CD14-positive monocyte (primary cell): ENCODE results near the gene EP400. TPM values are rescaled to one million over a fixed set of nuclear protein-coding genes. Genes with fewer than 3 reads are reported as not detected.

Experiments
- DNase-seq, 3 donors: peaks; one replicate each; pipeline ENCODE4 v3.0.0-alpha.2; 2011 to 2022
- H2AFZ ChIP-seq: 2 replicates; pipeline ENCODE4 v1.6.0; 2012; ENCODE audit warnings: mild to moderate bottlenecking, low read depth, low read length, inconsistent platforms; ENCODE audit not compliant: insufficient read depth, poor library complexity, severe bottlenecking
- H3K27ac ChIP-seq, 2 donors: 1 replicate in 1 of 2; 2 replicates in 1 of 2; pipeline ENCODE4 v1.5.1; 2012 to 2013; ENCODE audit warnings: low read length in 2 of 2, control low read depth in 1 of 2, inconsistent platforms in 1 of 2, low read depth in 1 of 2, mild to moderate bottlenecking in 1 of 2
- H3K27me3 ChIP-seq, 2 donors: one replicate each; pipeline versions ENCODE4 v1.6.0 to v1.6.1; 2011 to 2013; ENCODE audit warnings: low read length in 2 of 2; ENCODE audit not compliant: control insufficient read depth in 2 of 2, insufficient read depth in 2 of 2
- H3K36me3 ChIP-seq, 2 donors: replicated peaks in 1 of 2; 1 replicate in 1 of 2; 2 replicates in 1 of 2; pipeline versions ENCODE4 v1.5.1 to v1.6.1; 2012 to 2013; ENCODE audit warnings: low read length in 2 of 2, control low read depth in 1 of 2, inconsistent platforms in 1 of 2, mild to moderate bottlenecking in 1 of 2; ENCODE audit not compliant: insufficient read depth in 2 of 2, control insufficient read depth in 1 of 2
- H3K4me1 ChIP-seq, 2 donors: 1 replicate in 1 of 2; 2 replicates in 1 of 2; pipeline versions ENCODE4 v1.5.1 to v1.6.1; 2012 to 2013; ENCODE audit warnings: low read length in 2 of 2, control low read depth in 1 of 2, inconsistent platforms in 1 of 2, mild to moderate bottlenecking in 1 of 2, moderate library complexity in 1 of 2; ENCODE audit not compliant: insufficient read depth in 2 of 2, control insufficient read depth in 1 of 2
- H3K4me2 ChIP-seq: replicated peaks from 2 replicates; pipeline ENCODE3; 2012; ENCODE audit warnings: low read length, moderate library complexity, mild to moderate bottlenecking; ENCODE audit not compliant: poor library complexity, severe bottlenecking; ENCODE audit errors: extremely low read depth
- H3K4me3 ChIP-seq, 3 experiments: fragments of 200-600 bp in 1 of 3; sonication (generic) in 1 of 3; replicated peaks in 1 of 3; 1 replicate in 2 of 3; 2 replicates in 1 of 3; pipeline ENCODE4 v1.5.1; 2011 to 2013; ENCODE audit warnings: low read length in 3 of 3, mild to moderate bottlenecking in 3 of 3, control low read depth in 2 of 3, low read depth in 2 of 3, inconsistent platforms in 1 of 3, moderate library complexity in 1 of 3
- H3K79me2 ChIP-seq: 2 replicates; pipeline ENCODE4 v1.6.0; 2012; ENCODE audit warnings: mild to moderate bottlenecking, control low read depth, inconsistent platforms, low read length, moderate library complexity; ENCODE audit not compliant: insufficient read depth
- H3K9ac ChIP-seq: 2 replicates; pipeline ENCODE4 v1.6.0; 2017; ENCODE audit warnings: low read length, mild to moderate bottlenecking; ENCODE audit not compliant: insufficient read depth, poor library complexity, severe bottlenecking
- H3K9me3 ChIP-seq, 2 donors: replicated peaks in 1 of 2; 1 replicate in 1 of 2; 2 replicates in 1 of 2; pipeline versions ENCODE4 v1.5.1 to v1.6.1; 2012 to 2013; ENCODE audit warnings: low read length in 2 of 2, control low read depth in 1 of 2; ENCODE audit not compliant: control insufficient read depth in 1 of 2, insufficient read depth in 1 of 2
- H4K20me1 ChIP-seq: 2 replicates; pipeline ENCODE4 v1.6.0; 2012; ENCODE audit warnings: mild to moderate bottlenecking, low read length, control low read depth, moderate library complexity; ENCODE audit not compliant: insufficient read depth
- H3K27ac Mint-ChIP-seq, 7 donors: one replicate each; pipeline ENCODE4 v1.8.0; 2020; ENCODE audit warnings: mild to moderate bottlenecking in 7 of 7, mixed read lengths in 7 of 7, moderate library complexity in 6 of 7, inconsistent platforms in 2 of 7
- H3K27me3 Mint-ChIP-seq, 3 donors: one replicate each; pipeline ENCODE4 v1.8.0; 2021 to 2022; ENCODE audit warnings: low read depth in 3 of 3, mild to moderate bottlenecking in 3 of 3, mixed read lengths in 3 of 3, moderate library complexity in 3 of 3, inconsistent platforms in 1 of 3
- H3K36me3 Mint-ChIP-seq, 2 donors: one replicate each; pipeline ENCODE4 v1.8.0; 2020; ENCODE audit warnings: mixed read lengths in 2 of 2, inconsistent platforms in 1 of 2, mild to moderate bottlenecking in 1 of 2
- H3K4me1 Mint-ChIP-seq: one replicate; pipeline ENCODE4 v1.8.0; 2020; ENCODE audit warnings: mild to moderate bottlenecking, mixed read lengths
- H3K4me3 Mint-ChIP-seq, 2 donors: one replicate each; pipeline ENCODE4 v1.8.0; 2020; ENCODE audit warnings: mild to moderate bottlenecking in 2 of 2, mixed read lengths in 2 of 2, moderate library complexity in 1 of 2
- H3K9me3 Mint-ChIP-seq, 7 donors: one replicate each; pipeline ENCODE4 v1.8.0; 2020 to 2022; ENCODE audit warnings: mixed read lengths in 7 of 7, mild to moderate bottlenecking in 6 of 7, moderate library complexity in 6 of 7, inconsistent platforms in 2 of 7
- WGBS: methylation state at CpG from one replicate; pipeline ENCODE4 v1.1.5; 2013; ENCODE audit warnings: missing lambda C conversion rate; ENCODE audit not compliant: insufficient coverage; 5-methylcytosine and 5-hydroxymethylcytosine counted together
- intact Hi-C, 2 donors: fragments of 100-400 bp; cut with micrococcal nuclease; formaldehyde crosslinking; loops; one replicate each; pipeline versions ENCODE4 v1.15.0 to v1.15.1; 2023
- polyA plus RNA-seq, 3 donors: library from polyadenylated mRNA; depleted of rRNA in 1 of 3; unstranded in 2 of 3; stranded (reverse) in 1 of 3; fragments of 300-500 nt in 2 of 3; fragments of >200 nt in 1 of 3; fragmentation: Illumina TruSeq in 2 of 3; gene quantifications; 1 replicate in 2 of 3; 2 replicates in 1 of 3; pipeline ENCODE4 v1.2.3, GENCODE V29; 2012 to 2021
- TF ChIP-seq, protein P1 (sequence below): fragments of 200-600 bp; IDR thresholded peaks from one replicate; pipeline ENCODE4 v1.8.0; 2022; ENCODE audit warnings: antibody characterized with exemption, mild to moderate bottlenecking

EP400 gene
- polyA plus RNA-seq, 3 donors, result 0.65 to 12.1 (median 0.81) TPM

DNA sequence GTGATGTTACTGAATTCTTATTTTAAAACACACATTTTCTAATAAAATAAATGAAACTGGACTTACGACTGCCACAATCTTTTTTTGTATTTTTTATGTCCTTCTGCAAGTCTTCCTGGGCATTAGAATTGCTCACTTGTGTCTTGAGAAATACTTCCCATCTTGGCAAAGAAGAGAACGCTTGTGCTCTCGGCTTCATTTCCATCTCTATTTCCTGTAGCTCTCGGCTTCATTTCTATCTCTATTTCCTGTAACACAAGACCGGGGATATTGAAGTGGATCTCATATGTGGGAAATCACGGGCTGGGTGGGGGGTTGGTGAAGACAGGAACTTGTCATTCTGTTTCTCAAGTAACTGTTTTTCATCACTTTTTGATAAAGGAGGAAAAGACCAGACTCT, 77.9 kb downstream of the EP400 start:
- H4K20me1 ChIP-seq, result no peaks in the 10 kb centered on the region
- H3K9ac ChIP-seq, result no peak overlapping the region
- intact Hi-C loops, result no loop called here
- Mint-ChIP-seq H3K36me3 (peaks cover 85 to 99% of the 10 kb centered on the region in 2 donors), H3K27me3 (peaks cover 0 to 1% (median 0%) of the 10 kb centered on the region in 3 donors), H3K4me1 (no peaks in the 10 kb centered on the region), H3K4me3 (no peak overlapping the region), H3K27ac (no peak overlapping the region), H3K9me3 (no peaks in the 10 kb centered on the region)
- DNase-seq, result no peak
- no peak overlapping the region for H2AFZ ChIP-seq
- no peaks in the 10 kb centered on the region for H3K4me1 ChIP-seq
- H3K4me2 ChIP-seq, result no peak overlapping the region
- no CpG with 5 or more reads among the region's 6 CpGs for WGBS
- H3K36me3 ChIP-seq, result peaks cover 93 to 100% of the 10 kb centered on the region in 2 donors
- H3K9me3 ChIP-seq, result no peaks in the 10 kb centered on the region
- TF ChIP-seq, protein P1, sequence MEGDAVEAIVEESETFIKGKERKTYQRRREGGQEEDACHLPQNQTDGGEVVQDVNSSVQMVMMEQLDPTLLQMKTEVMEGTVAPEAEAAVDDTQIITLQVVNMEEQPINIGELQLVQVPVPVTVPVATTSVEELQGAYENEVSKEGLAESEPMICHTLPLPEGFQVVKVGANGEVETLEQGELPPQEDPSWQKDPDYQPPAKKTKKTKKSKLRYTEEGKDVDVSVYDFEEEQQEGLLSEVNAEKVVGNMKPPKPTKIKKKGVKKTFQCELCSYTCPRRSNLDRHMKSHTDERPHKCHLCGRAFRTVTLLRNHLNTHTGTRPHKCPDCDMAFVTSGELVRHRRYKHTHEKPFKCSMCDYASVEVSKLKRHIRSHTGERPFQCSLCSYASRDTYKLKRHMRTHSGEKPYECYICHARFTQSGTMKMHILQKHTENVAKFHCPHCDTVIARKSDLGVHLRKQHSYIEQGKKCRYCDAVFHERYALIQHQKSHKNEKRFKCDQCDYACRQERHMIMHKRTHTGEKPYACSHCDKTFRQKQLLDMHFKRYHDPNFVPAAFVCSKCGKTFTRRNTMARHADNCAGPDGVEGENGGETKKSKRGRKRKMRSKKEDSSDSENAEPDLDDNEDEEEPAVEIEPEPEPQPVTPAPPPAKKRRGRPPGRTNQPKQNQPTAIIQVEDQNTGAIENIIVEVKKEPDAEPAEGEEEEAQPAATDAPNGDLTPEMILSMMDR, result no peak
- H3K79me2 ChIP-seq, result no peaks in the 10 kb centered on the region
- no peak overlapping the region for H3K27ac ChIP-seq
- no peaks in the 10 kb centered on the region for H3K27me3 ChIP-seq
- H3K4me3 ChIP-seq, result no peak overlapping the region

DNA sequence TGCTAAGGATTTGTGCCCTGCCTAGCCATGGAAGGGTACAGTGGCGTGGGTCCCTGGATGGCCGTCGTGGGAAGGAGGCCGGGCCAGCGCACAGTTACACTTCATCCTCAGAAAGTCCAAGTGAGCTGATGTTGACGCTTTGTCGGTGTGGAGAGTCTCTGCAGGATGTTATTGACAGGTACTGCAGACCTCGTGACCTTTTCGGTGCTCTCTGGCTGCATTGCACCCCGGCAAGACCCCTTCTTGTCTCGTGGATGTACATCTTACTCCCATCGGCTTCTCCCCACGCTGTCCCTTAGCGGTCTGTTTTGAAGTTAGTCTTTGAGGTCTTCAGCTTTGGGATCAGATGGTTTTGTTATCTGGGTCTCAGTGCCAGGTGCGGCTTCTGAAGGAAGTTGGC, 78.4 kb downstream of the EP400 start:
- WGBS, result 95% methylated on average over 12 of the region's 15 CpGs
- H3K36me3 Mint-ChIP-seq, result peaks cover 90 to 100% of the 10 kb centered on the region in 2 donors
- no peak overlapping the region for H3K27ac Mint-ChIP-seq
- no peaks in the 10 kb centered on the region for H3K79me2 ChIP-seq
- no peak overlapping the region for H3K4me3 Mint-ChIP-seq
- H3K27ac ChIP-seq, result no peak overlapping the region
- H4K20me1 ChIP-seq, result no peaks in the 10 kb centered on the region
- peaks cover 95 to 100% of the 10 kb centered on the region in 2 donors for H3K36me3 ChIP-seq
- intact Hi-C loops, result no loop called here
- no peak overlapping the region for H3K4me2 ChIP-seq
- no peaks in the 10 kb centered on the region for H3K9me3 ChIP-seq
- DNase-seq, result no peak
- H3K4me1 ChIP-seq, result no peaks in the 10 kb centered on the region
- TF ChIP-seq, protein P1, result no peak
- H3K4me1 Mint-ChIP-seq, result no peaks in the 10 kb centered on the region
- no peak overlapping the region for H3K4me3 ChIP-seq
- no peak overlapping the region for H3K9ac ChIP-seq
- H3K27me3 Mint-ChIP-seq, result peaks cover 0 to 1% (median 0%) of the 10 kb centered on the region in 3 donors
- no peaks in the 10 kb centered on the region for H3K9me3 Mint-ChIP-seq
- no peaks in the 10 kb centered on the region for H3K27me3 ChIP-seq
- no peak overlapping the region for H2AFZ ChIP-seq
